K562 (cell line): Measurements from ENCODE around the gene MAGI2. TPM values are rescaled to one million over a fixed set of nuclear protein-coding genes. Genes with fewer than 3 reads are reported as not detected.

Experiments used
- ATAC-seq: fragments of 200-7000 bp; cut with Tn5 transposase; 3 replicates; pipeline ENCODE4 v1.9.1; 2020; ENCODE audit warnings: moderate library complexity
- BruUV-seq: library from RNA; stranded (reverse); fragments of 400-500 nt; replicated peaks from 2 replicates; lab custom pipeline; 2021; lab: Mats Ljungman, UMichigan
- CTCF ChIA-PET: fragments of 300-600 bp; formaldehyde crosslinking; extraction: SDS; loops from one replicate; lab custom pipeline; 2021; ENCODE audit warnings: low intra/inter-chr PET ratio; lab: Yijun Ruan, JAX
- POLR2A ChIA-PET: fragments of 300-600, 350-650 bp; sonication (Branson Sonifier 250); formaldehyde crosslinking; extraction: SDS; loops from one replicate; lab custom pipeline; 2021; ENCODE audit warnings: antibody characterized with exemption, inconsistent platforms; lab: Yijun Ruan, JAX
- DNase-seq, 4 experiments: peaks; one replicate each; pipeline versions ENCODE4 v3.0.0 to v3.0.0-alpha.2; 2011 to 2018; ENCODE audit warnings: low spot score in 3 of 4, mixed read lengths in 3 of 4; ENCODE audit errors: extremely low read depth in 1 of 4
- FAIRE-seq: peaks from 2 replicates; lab custom pipeline; 2011; peaks lifted over from hg19 to GRCh38; lab: Jason Lieb, UNC
- H2AFZ ChIP-seq: 2 replicates; pipeline ENCODE4 v1.6.0; 2011; ENCODE audit warnings: low read depth, low read length, control low read depth, inconsistent platforms
- H3K27ac ChIP-seq: fragments of 200-600 bp; 3 replicates; pipeline ENCODE4 v1.8.0; 2011; ENCODE audit warnings: low read depth, mild to moderate bottlenecking, control low read depth, inconsistent platforms, low read length, moderate library complexity, mixed read lengths; ENCODE audit errors: extremely low read depth
- H3K27me3 ChIP-seq, 2 experiments: fragments of 300-600 bp in 1 of 2; 2 replicates in 1 of 2; 3 replicates in 1 of 2; pipeline versions ENCODE4 v1.6.0 to v1.8.0; 2011; ENCODE audit warnings: inconsistent platforms in 2 of 2, low read length in 2 of 2, mild to moderate bottlenecking in 1 of 2, mixed read lengths in 1 of 2, moderate library complexity in 1 of 2; ENCODE audit not compliant: control insufficient read depth in 2 of 2, insufficient read depth in 2 of 2
- H3K36me3 ChIP-seq: fragments of 300-600 bp; 3 replicates; pipeline ENCODE4 v1.8.0; 2011; ENCODE audit warnings: mild to moderate bottlenecking, low read length, inconsistent platforms; ENCODE audit not compliant: control insufficient read depth, insufficient read depth
- H3K4me1 ChIP-seq, 2 experiments: fragments of 200-600 bp in 1 of 2; replicated peaks in 1 of 2; 2 replicates in 1 of 2; 3 replicates in 1 of 2; pipeline versions ENCODE4 v1.5.1 to v1.8.0; 2011; ENCODE audit warnings: inconsistent platforms in 2 of 2, low read length in 2 of 2, mild to moderate bottlenecking in 1 of 2, mixed read lengths in 1 of 2, moderate library complexity in 1 of 2; ENCODE audit not compliant: control insufficient read depth in 2 of 2, insufficient read depth in 2 of 2
- H3K4me2 ChIP-seq: 2 replicates; pipeline ENCODE4 v1.6.1; 2011; ENCODE audit warnings: low read length, control low read depth, inconsistent platforms, mixed read lengths; ENCODE audit not compliant: insufficient read depth
- H3K4me3 ChIP-seq: fragments of 200-600 bp; sonication (generic), shearing (Covaris generic); 2 replicates; pipeline ENCODE4 v1.5.1; 2016; ENCODE audit warnings: control low read depth, inconsistent platforms
- H3K79me2 ChIP-seq: fragments of 200-600 bp; 3 replicates; pipeline ENCODE4 v1.8.0; 2011; ENCODE audit warnings: low read length, inconsistent platforms; ENCODE audit not compliant: control insufficient read depth, insufficient read depth
- H3K9ac ChIP-seq, 2 experiments: 2 replicates each; pipeline versions ENCODE4 v1.6.0 to v1.6.1; 2011; ENCODE audit warnings: low read depth in 2 of 2, low read length in 2 of 2, control low read depth in 1 of 2, inconsistent platforms in 1 of 2, mild to moderate bottlenecking in 1 of 2, mixed read lengths in 1 of 2; ENCODE audit not compliant: insufficient read depth in 1 of 2
- H3K9me1 ChIP-seq: one replicate; pipeline ENCODE4 v1.6.0; 2011; ENCODE audit warnings: inconsistent platforms, mild to moderate bottlenecking, low read length, moderate library complexity; ENCODE audit not compliant: control insufficient read depth, insufficient read depth
- H3K9me3 ChIP-seq: replicated peaks from 2 replicates; pipeline ENCODE4 v1.5.1; 2011; ENCODE audit warnings: low read depth, low read length, inconsistent platforms; ENCODE audit not compliant: control insufficient read depth, insufficient read depth
- H4K20me1 ChIP-seq: replicated peaks from 2 replicates; pipeline ENCODE4 v1.6.1; 2011; ENCODE audit warnings: low read length, inconsistent platforms, mixed read lengths; ENCODE audit not compliant: control insufficient read depth, insufficient read depth
- EP400 ChIP-seq: fragments of 450-650 bp; IDR thresholded peaks from 2 replicates; pipeline ENCODE4 v1.6.1; 2017; ENCODE audit warnings: antibody characterized with exemption, mild to moderate bottlenecking, moderate library complexity
- PTRF ChIP-seq: fragments of 450-650 bp; IDR thresholded peaks from 2 replicates; pipeline ENCODE4 v1.6.1; 2016; ENCODE audit warnings: mild to moderate bottlenecking, missing genetic modification characterization, missing compliant biosample characterization
- SMARCA5 ChIP-seq: fragments of 450-650 bp; IDR thresholded peaks from 2 replicates; pipeline ENCODE4 v1.6.1; 2016
- TRIM25 ChIP-seq: fragments of 450-650 bp; IDR thresholded peaks from 2 replicates; pipeline ENCODE4 v1.7.0; 2016; ENCODE audit warnings: borderline replicate concordance
- ZBTB33 ChIP-seq: sonication (generic); formaldehyde crosslinking; IDR thresholded peaks from 2 replicates; pipeline ENCODE4 v1.8.1; 2023; ENCODE audit warnings: mild to moderate bottlenecking, missing genetic modification reagents
- ZNF124 ChIP-seq: sonication (generic); formaldehyde crosslinking; IDR thresholded peaks from 2 replicates; pipeline ENCODE4 v1.8.1; 2022; ENCODE audit warnings: missing genetic modification reagents
- WGBS: fragments of 100-300 bp; shearing (Covaris generic); methylation state at CpG from one replicate; pipeline ENCODE4 v1.1.6; 2016; ENCODE audit warnings: low coverage, mixed read lengths; ENCODE audit not compliant: insufficient coverage; ENCODE audit errors: missing lambda C conversion rate; 5-methylcytosine and 5-hydroxymethylcytosine counted together
- in situ Hi-C: fragments of 300-500 bp; cut with MboI; formaldehyde crosslinking; loops from 4 replicates; pipeline ENCODE4 v1.15.0; 2018; ENCODE audit warnings: inconsistent platforms, mixed read lengths
- intact Hi-C: fragments of 100-400 bp; cut with micrococcal nuclease; formaldehyde crosslinking; loops from 2 replicates; pipeline ENCODE4 v1.14.2; 2022
- polyA plus RNA-seq, 8 experiments: library from polyadenylated mRNA; depleted of rRNA in 4 of 8; stranded (reverse) in 5 of 8; unstranded in 3 of 8; fragments of >200 nt; fragmentation: Nextera tagmentation in 2 of 8; fragmentation: Illumina TruSeq in 1 of 8; extraction: Ambion mirVana in 2 of 8; extraction: Trizol in 1 of 8; gene quantifications; 2 replicates each; pipeline versions ENCODE4 v1.2.1 to v1.2.3, GENCODE V29; 2011 to 2014; ENCODE audit warnings: inconsistent platforms in 1 of 8, missing spikeins in 1 of 8
- total RNA-seq, 7 experiments: library from RNA; depleted of rRNA in 6 of 7; stranded (reverse); fragments of >200 nt in 6 of 7; fragmentation: Illumina TruSeq in 2 of 7; extraction: Trizol in 2 of 7; gene quantifications; 2 replicates each; pipeline versions ENCODE4 v1.2.1 to v1.2.3, GENCODE V29; 2011 to 2021; ENCODE audit warnings: low replicate concordance in 1 of 7

The MAGI2 gene
- total and polyA plus RNA-seq, 9 of the 15 experiments (the other 6 are each of a cell fraction or from before 2014, with no cell fraction given), result 0.27 to 1.4 (median 0.70) TPM

- Histone ChIP-seq H2AFZ (no peak overlapping the region; the same call in 1 of the 2 replicates), H3K9me3 (0 out of 2 replicates have a peak, but pooled peaks cover 3% of the 10 kb centered on the region), H3K27ac (no peak overlapping the region), H3K9me1 (no peaks in the 10 kb centered on the region), H3K27me3 (no peaks in the 10 kb centered on the region), H3K4me2 (no peak overlapping the region), H4K20me1 (no peaks in the 10 kb centered on the region), H3K79me2 (no peaks in the 10 kb centered on the region), H3K4me1 (peaks cover 0 to 14% of the 10 kb centered on the region in 2 experiments; a peak in 3 of 5 replicates), H3K9ac (no peak overlapping the region), H3K4me3 (no peak overlapping the region), H3K36me3 (no peaks in the 10 kb centered on the region)
- BruUV-seq, result no TSS peak
- DNase-seq (no peak), FAIRE-seq (no peak), ATAC-seq (no peak)
- WGBS, result 85% methylated on average over 4 of the region's 4 CpGs
- in situ Hi-C loops (no loop called here), intact Hi-C loops (no loop called here)
- ChIA-PET POLR2A (interaction anchor here (0.7 kb wide), 1 partner anchor 116 kb away, joined by 4 read pairs; no protein-coding TSS in a partner anchor), CTCF (no interaction called here)
- TF ChIP-seq TRIM25 (no peak), SMARCA5 (no peak), ZNF124 (CRISPR knock-in tag) (no peak), ZBTB33 (CRISPR knock-in tag) (no peak), EP400 (no peak), PTRF (no peak)
Measured at GRCh38 chr7:77983973-77984372, 1469.5 kb downstream of the MAGI2 start.
